ENCODE measurements around the gene NELFA. TPM values are rescaled to one million over a fixed set of nuclear protein-coding genes. Genes with fewer than 3 reads are reported as not detected.

The NELFA gene
- total and polyA plus RNA-seq, 10 of the 15 experiments (the other 5 are each of a cell fraction or from before 2014, with no cell fraction given), result 0.39 to 38.6 (median 16.7) TPM

DNA sequence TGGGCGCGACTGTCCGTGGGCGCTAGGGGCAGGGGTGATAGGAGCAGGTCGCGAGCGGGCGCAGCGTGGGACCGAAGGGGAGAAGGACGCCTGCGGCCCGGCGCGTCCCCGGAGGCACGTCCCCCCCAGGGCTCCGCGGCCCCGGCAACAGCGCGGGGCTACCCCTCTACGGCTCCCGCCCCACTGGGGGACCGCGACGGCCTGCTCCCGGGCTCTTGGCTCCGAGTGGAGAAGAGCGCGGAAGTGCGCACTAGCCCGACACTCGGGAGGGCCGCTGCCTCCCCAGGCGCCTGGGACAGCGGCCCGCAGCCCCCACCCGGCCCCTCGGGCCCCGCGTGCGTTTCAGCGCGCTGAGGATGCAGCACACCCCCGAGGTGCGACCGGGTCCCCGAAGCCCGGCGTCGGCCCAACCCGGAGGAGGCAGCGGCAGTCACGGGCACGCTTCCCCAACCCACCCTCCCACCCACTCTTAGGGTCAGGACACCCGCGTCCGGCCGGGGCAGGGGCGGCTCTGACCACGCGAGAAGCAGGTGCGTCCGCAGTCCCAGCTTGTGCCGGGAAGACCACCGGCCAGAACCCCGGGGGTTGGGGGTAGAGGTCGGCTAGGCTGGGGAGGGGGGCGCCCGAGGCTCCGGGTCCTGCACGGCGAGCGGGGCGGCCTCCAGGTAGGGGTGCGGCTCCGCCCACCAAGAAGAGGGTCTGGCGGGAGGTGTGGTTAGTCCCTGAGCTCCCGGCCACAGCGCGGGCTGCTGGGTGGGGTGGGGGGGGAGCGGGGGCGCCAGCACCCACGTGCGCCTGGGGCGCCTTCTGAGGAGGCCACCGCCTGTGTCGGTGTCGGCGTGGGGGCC, 31.8 kb upstream of the NELFA start (continued):
- TF ChIP-seq, protein P1, sequence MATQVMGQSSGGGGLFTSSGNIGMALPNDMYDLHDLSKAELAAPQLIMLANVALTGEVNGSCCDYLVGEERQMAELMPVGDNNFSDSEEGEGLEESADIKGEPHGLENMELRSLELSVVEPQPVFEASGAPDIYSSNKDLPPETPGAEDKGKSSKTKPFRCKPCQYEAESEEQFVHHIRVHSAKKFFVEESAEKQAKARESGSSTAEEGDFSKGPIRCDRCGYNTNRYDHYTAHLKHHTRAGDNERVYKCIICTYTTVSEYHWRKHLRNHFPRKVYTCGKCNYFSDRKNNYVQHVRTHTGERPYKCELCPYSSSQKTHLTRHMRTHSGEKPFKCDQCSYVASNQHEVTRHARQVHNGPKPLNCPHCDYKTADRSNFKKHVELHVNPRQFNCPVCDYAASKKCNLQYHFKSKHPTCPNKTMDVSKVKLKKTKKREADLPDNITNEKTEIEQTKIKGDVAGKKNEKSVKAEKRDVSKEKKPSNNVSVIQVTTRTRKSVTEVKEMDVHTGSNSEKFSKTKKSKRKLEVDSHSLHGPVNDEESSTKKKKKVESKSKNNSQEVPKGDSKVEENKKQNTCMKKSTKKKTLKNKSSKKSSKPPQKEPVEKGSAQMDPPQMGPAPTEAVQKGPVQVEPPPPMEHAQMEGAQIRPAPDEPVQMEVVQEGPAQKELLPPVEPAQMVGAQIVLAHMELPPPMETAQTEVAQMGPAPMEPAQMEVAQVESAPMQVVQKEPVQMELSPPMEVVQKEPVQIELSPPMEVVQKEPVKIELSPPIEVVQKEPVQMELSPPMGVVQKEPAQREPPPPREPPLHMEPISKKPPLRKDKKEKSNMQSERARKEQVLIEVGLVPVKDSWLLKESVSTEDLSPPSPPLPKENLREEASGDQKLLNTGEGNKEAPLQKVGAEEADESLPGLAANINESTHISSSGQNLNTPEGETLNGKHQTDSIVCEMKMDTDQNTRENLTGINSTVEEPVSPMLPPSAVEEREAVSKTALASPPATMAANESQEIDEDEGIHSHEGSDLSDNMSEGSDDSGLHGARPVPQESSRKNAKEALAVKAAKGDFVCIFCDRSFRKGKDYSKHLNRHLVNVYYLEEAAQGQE (IDR thresholded peaks at IDR 0.05; ENCODE audit: low read depth, low read length), result no peak
- no peak for TF ChIP-seq RAD51 (IDR thresholded peaks at IDR 0.05)
- TF ChIP-seq ZBED1 (IDR thresholded peaks at IDR 0.05; ENCODE audit: borderline replicate concordance), result no peak
- no peak for TF ChIP-seq ZNF217 (IDR thresholded peaks at IDR 0.05)
- TF ChIP-seq, protein P2, sequence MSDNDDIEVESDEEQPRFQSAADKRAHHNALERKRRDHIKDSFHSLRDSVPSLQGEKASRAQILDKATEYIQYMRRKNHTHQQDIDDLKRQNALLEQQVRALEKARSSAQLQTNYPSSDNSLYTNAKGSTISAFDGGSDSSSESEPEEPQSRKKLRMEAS (IDR thresholded peaks at IDR 0.05; ENCODE audit: low read depth, low read length), result no peak
- TF ChIP-seq, protein P3, sequence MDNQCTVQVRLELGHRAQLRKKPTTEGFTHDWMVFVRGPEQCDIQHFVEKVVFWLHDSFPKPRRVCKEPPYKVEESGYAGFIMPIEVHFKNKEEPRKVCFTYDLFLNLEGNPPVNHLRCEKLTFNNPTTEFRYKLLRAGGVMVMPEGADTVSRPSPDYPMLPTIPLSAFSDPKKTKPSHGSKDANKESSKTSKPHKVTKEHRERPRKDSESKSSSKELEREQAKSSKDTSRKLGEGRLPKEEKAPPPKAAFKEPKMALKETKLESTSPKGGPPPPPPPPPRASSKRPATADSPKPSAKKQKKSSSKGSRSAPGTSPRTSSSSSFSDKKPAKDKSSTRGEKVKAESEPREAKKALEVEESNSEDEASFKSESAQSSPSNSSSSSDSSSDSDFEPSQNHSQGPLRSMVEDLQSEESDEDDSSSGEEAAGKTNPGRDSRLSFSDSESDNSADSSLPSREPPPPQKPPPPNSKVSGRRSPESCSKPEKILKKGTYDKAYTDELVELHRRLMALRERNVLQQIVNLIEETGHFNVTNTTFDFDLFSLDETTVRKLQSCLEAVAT (IDR thresholded peaks at IDR 0.05), result no peak
- no peak for TF ChIP-seq MTA2 (IDR thresholded peaks at IDR 0.05; ENCODE audit: low read depth)
- TF ChIP-seq LARP7 (IDR thresholded peaks at IDR 0.05), result no peak
- TF ChIP-seq PML (IDR thresholded peaks at IDR 0.05; ENCODE audit: low read length), result no peak
- TF ChIP-seq WRNIP1 (IDR thresholded peaks at IDR 0.05; ENCODE audit: borderline replicate concordance, low read depth, low read length), result no peak
- TF ChIP-seq, protein P4, sequence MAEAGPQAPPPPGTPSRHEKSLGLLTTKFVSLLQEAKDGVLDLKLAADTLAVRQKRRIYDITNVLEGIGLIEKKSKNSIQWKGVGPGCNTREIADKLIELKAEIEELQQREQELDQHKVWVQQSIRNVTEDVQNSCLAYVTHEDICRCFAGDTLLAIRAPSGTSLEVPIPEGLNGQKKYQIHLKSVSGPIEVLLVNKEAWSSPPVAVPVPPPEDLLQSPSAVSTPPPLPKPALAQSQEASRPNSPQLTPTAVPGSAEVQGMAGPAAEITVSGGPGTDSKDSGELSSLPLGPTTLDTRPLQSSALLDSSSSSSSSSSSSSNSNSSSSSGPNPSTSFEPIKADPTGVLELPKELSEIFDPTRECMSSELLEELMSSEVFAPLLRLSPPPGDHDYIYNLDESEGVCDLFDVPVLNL (IDR thresholded peaks at IDR 0.05; ENCODE audit: low read depth, low read length), result no peak

All from GM12878 (cell line).